IMR-90 (cell line): ENCODE measurements around the gene CHPF2. TPM values are rescaled to one million over a fixed set of nuclear protein-coding genes. Genes with fewer than 3 reads are reported as not detected.

Experiments
- ATAC-seq: fragments of 200-7000 bp; cut with Tn5 transposase; 2 replicates; pipeline ENCODE4 v1.9.1; 2020; ENCODE audit warnings: low read depth, mild to moderate bottlenecking, moderate library complexity
- BruUV-seq: library from RNA; stranded (reverse); fragments of 400-500 nt; replicated peaks from 2 replicates; lab custom pipeline; 2021; lab: Mats Ljungman, UMichigan
- CTCF ChIA-PET: fragments of 300-600 bp; formaldehyde crosslinking; extraction: SDS; loops from one replicate; lab custom pipeline; 2021; ENCODE audit warnings: antibody characterized with exemption; lab: Yijun Ruan, JAX
- POLR2A ChIA-PET: fragments of 300-600 bp; sonication (Branson Sonifier 250); formaldehyde crosslinking; loops from one replicate; lab custom pipeline; 2022; ENCODE audit warnings: antibody characterized with exemption; ENCODE audit not compliant: unreplicated experiment; lab: Charles Lee
- DNase-seq: peaks from one replicate; pipeline ENCODE4 v3.0.0; 2013
- H2AFZ ChIP-seq: replicated peaks from 2 replicates; pipeline ENCODE3; 2013; ENCODE audit warnings: low read length, mild to moderate bottlenecking; ENCODE audit not compliant: poor library complexity
- H2AK5ac ChIP-seq: 2 replicates; pipeline ENCODE4 v1.6.1; 2013; ENCODE audit warnings: low read depth, low read length, inconsistent platforms
- H2AK9ac ChIP-seq: replicated peaks from 2 replicates; pipeline ENCODE3; 2013; ENCODE audit warnings: mild to moderate bottlenecking, low read depth, low read length, moderate library complexity; ENCODE audit not compliant: poor library complexity
- H2BK120ac ChIP-seq: 2 replicates; pipeline ENCODE4 v1.6.1; 2013; ENCODE audit warnings: low read depth, low read length, inconsistent platforms
- H2BK15ac ChIP-seq: 3 replicates; pipeline ENCODE4 v1.6.1; 2013; ENCODE audit warnings: low read depth, low read length, inconsistent platforms
- H2BK20ac ChIP-seq: 2 replicates; pipeline ENCODE4 v1.6.1; 2013; ENCODE audit warnings: low read depth, mild to moderate bottlenecking, inconsistent platforms, low read length, moderate library complexity
- H2BK5ac ChIP-seq: 2 replicates; pipeline ENCODE4 v1.6.1; 2013; ENCODE audit warnings: mild to moderate bottlenecking, low read depth, low read length, inconsistent platforms; ENCODE audit not compliant: poor library complexity, severe bottlenecking
- H3K14ac ChIP-seq: replicated peaks from 2 replicates; pipeline ENCODE4 v1.6.1; 2013; ENCODE audit warnings: low read depth, low read length, inconsistent platforms
- H3K18ac ChIP-seq: 2 replicates; pipeline ENCODE4 v1.6.1; 2013; ENCODE audit warnings: low read depth, low read length, control low read depth
- H3K23ac ChIP-seq: 2 replicates; pipeline ENCODE4 v1.6.1; 2013; ENCODE audit warnings: low read depth, low read length, inconsistent platforms
- H3K27ac ChIP-seq: 2 replicates; pipeline ENCODE4 v1.5.1; 2013; ENCODE audit warnings: mild to moderate bottlenecking, control low read depth, low read length; ENCODE audit not compliant: insufficient read depth
- H3K27me3 ChIP-seq: 2 replicates; pipeline ENCODE4 v1.6.1; 2013; ENCODE audit warnings: low read length; ENCODE audit not compliant: control insufficient read depth, insufficient read depth
- H3K36me3 ChIP-seq: 2 replicates; pipeline ENCODE4 v1.6.1; 2013; ENCODE audit warnings: low read length, mixed read lengths; ENCODE audit not compliant: control insufficient read depth, insufficient read depth
- H3K4ac ChIP-seq: 2 replicates; pipeline ENCODE4 v1.6.1; 2013; ENCODE audit warnings: low read depth, low read length, inconsistent platforms
- H3K4me1 ChIP-seq: 2 replicates; pipeline ENCODE4 v1.6.1; 2013; ENCODE audit warnings: low read length, mixed read lengths; ENCODE audit not compliant: control insufficient read depth, insufficient read depth
- H3K4me2 ChIP-seq: 2 replicates; pipeline ENCODE4 v1.6.1; 2013; ENCODE audit warnings: low read depth, mild to moderate bottlenecking, control low read depth, low read length, moderate library complexity
- H3K4me3 ChIP-seq: 2 replicates; pipeline ENCODE4 v1.5.1; 2013; ENCODE audit warnings: low read depth, mild to moderate bottlenecking, control low read depth, low read length, moderate library complexity; ENCODE audit not compliant: insufficient read depth
- H3K56ac ChIP-seq: 2 replicates; pipeline ENCODE4 v1.6.1; 2013; ENCODE audit warnings: low read length, inconsistent platforms; ENCODE audit not compliant: insufficient read depth; ENCODE audit errors: extremely low read depth
- H3K79me1 ChIP-seq, 2 experiments: 2 replicates each; pipeline ENCODE4 v1.6.1; 2013; ENCODE audit warnings: low read length in 2 of 2, inconsistent platforms in 1 of 2, low read depth in 1 of 2
- H3K9ac ChIP-seq: 2 replicates; pipeline ENCODE4 v1.6.1; 2013; ENCODE audit warnings: low read depth, low read length, control low read depth
- H3K9me1 ChIP-seq: 2 replicates; pipeline ENCODE4 v1.6.1; 2013; ENCODE audit warnings: low read length, inconsistent platforms; ENCODE audit not compliant: insufficient read depth
- H3K9me3 ChIP-seq: 2 replicates; pipeline ENCODE4 v1.6.1; 2013; ENCODE audit warnings: low read length; ENCODE audit not compliant: control insufficient read depth, insufficient read depth
- H4K20me1 ChIP-seq: 2 replicates; pipeline ENCODE4 v1.6.1; 2013; ENCODE audit warnings: low read length, inconsistent platforms; ENCODE audit not compliant: insufficient read depth
- H4K5ac ChIP-seq: 2 replicates; pipeline ENCODE4 v1.6.1; 2013; ENCODE audit warnings: mild to moderate bottlenecking, low read depth, low read length, control low read depth
- H4K8ac ChIP-seq, 2 experiments: 2 replicates each; pipeline ENCODE4 v1.6.1; 2013; ENCODE audit warnings: low read depth in 2 of 2, low read length in 2 of 2, control low read depth in 1 of 2, inconsistent platforms in 1 of 2
- H4K91ac ChIP-seq: 2 replicates; pipeline ENCODE4 v1.6.1; 2013; ENCODE audit warnings: low read depth, low read length, inconsistent platforms; ENCODE audit not compliant: insufficient read depth
- BHLHE40 ChIP-seq: fragments of 150-350 bp; IDR thresholded peaks from 2 replicates; pipeline ENCODE4 v1.6.1; 2016; ENCODE audit warnings: mild to moderate bottlenecking, low read depth, low read length
- CHD1 ChIP-seq: IDR thresholded peaks from 2 replicates; pipeline ENCODE4 v1.6.1; 2012; ENCODE audit warnings: low read depth, low read length, improper control_type of control experiment
- CTCF ChIP-seq: conservative IDR thresholded peaks from 2 replicates; pipeline ENCODE4 v1.5.1; 2012; ENCODE audit warnings: mild to moderate bottlenecking, low read depth, low read length, improper control_type of control experiment
- ELK1 ChIP-seq: fragments of 150-350 bp; IDR thresholded peaks from 2 replicates; pipeline ENCODE4 v1.6.1; 2016; ENCODE audit warnings: low read depth, mild to moderate bottlenecking, low read length, moderate library complexity, borderline replicate concordance
- MAFK ChIP-seq: IDR thresholded peaks from 2 replicates; pipeline ENCODE4 v1.6.1; 2012; ENCODE audit warnings: low read depth, low read length, improper control_type of control experiment
- MAZ ChIP-seq: IDR thresholded peaks from 2 replicates; pipeline ENCODE4 v1.6.1; 2012; ENCODE audit warnings: low read depth, mild to moderate bottlenecking, low read length, improper control_type of control experiment, moderate library complexity, borderline replicate concordance
- MXI1 ChIP-seq: IDR thresholded peaks from 2 replicates; pipeline ENCODE4 v1.6.1; 2012; ENCODE audit warnings: low read depth, mild to moderate bottlenecking, low read length, moderate library complexity, borderline replicate concordance
- POLR2A ChIP-seq: IDR thresholded peaks from 2 replicates; pipeline ENCODE4 v1.6.1; 2012; ENCODE audit warnings: mild to moderate bottlenecking, low read depth, low read length
- RAD21 ChIP-seq: IDR thresholded peaks from 2 replicates; pipeline ENCODE4 v1.6.1; 2012; ENCODE audit warnings: low read length, improper control_type of control experiment
- RCOR1 ChIP-seq: IDR thresholded peaks from 2 replicates; pipeline ENCODE4 v1.6.1; 2012; ENCODE audit warnings: mild to moderate bottlenecking, low read length, improper control_type of control experiment; ENCODE audit not compliant: insufficient replicate concordance
- RFX5 ChIP-seq: IDR thresholded peaks from 2 replicates; pipeline ENCODE4 v1.8.0; 2012; ENCODE audit warnings: low read depth, mild to moderate bottlenecking, low read length, moderate library complexity
- SMC3 ChIP-seq: fragments of 150-350 bp; IDR thresholded peaks from 2 replicates; pipeline ENCODE4 v1.6.1; 2016; ENCODE audit warnings: low read depth, mild to moderate bottlenecking, antibody characterized with exemption, low read length, moderate library complexity
- USF2 ChIP-seq: fragments of 150-350 bp; IDR thresholded peaks from 2 replicates; pipeline ENCODE4 v1.6.1; 2017; ENCODE audit warnings: mild to moderate bottlenecking, antibody characterized with exemption, low read length, low read depth
- WGBS, 2 experiments: methylation state at CpG; one replicate each; pipeline versions ENCODE4 v1.1.5 to v1.1.7; 2013; ENCODE audit warnings: missing lambda C conversion rate in 2 of 2; ENCODE audit not compliant: insufficient read length in 1 of 2; ENCODE audit errors: extremely low coverage in 2 of 2; 5-methylcytosine and 5-hydroxymethylcytosine counted together
- dilution Hi-C: fragments of 300-500 bp; cut with HindIII; formaldehyde crosslinking; loops from one replicate; pipeline ENCODE4 v1.14.3; 2018; ENCODE audit warnings: low sequenced_read_pairs; ENCODE audit not compliant: unreplicated experiment
- in situ Hi-C: fragments of 300-500 bp; cut with MboI; formaldehyde crosslinking; loops from 3 replicates; pipeline ENCODE4 v1.14.3; 2019; ENCODE audit warnings: low sequenced_read_pairs, inconsistent platforms, mixed read lengths
- intact Hi-C: fragments of 100-400 bp; cut with micrococcal nuclease; formaldehyde crosslinking; loops from 2 replicates; pipeline ENCODE4 v1.10.0; 2022
- polyA plus RNA-seq, 3 experiments: library from polyadenylated mRNA; depleted of rRNA; stranded (reverse); fragments of >200 nt; gene quantifications; 2 replicates each; pipeline ENCODE4 v1.2.3, GENCODE V29; 2012; ENCODE audit warnings: low replicate concordance in 1 of 3
- total RNA-seq: library from RNA; depleted of rRNA; stranded (reverse); fragments of >200 nt; gene quantifications from 2 replicates; pipeline ENCODE4 v1.2.3, GENCODE V29; 2012

CHPF2 gene
- total and polyA plus RNA-seq, 2 of the 4 experiments (the other 2 are of a cell fraction): 26.2 to 77.0 TPM

- in situ Hi-C loops (no loop called here), intact Hi-C loops (loop anchor here (1.0 kb wide), 1 partner anchor 56 kb away; no protein-coding TSS in a partner anchor), dilution Hi-C loops (no loop called here)
- 0% methylated on average over 1 of the region's 29 CpGs; no CpG with 5 or more reads in 1 of the 2 experiments for WGBS, 2 experiments
- Histone ChIP-seq H3K27me3 (no peaks in the 10 kb centered on the region), H2BK15ac (peak overlapping the region; percentile 79; the same call in 2 of the 3 replicates), H3K23ac (peak overlapping the region; percentile 99), H2AK5ac (peak overlapping the region; percentile 87), H3K36me3 (0 out of 2 replicates have a peak, but pooled peaks cover 3% of the 10 kb centered on the region), H2BK20ac (no peak overlapping the region; the same call in 1 of the 2 replicates), H3K56ac (peak overlapping the region; percentile 63; the same call in 1 of the 2 replicates), H2AK9ac (peak overlapping the region; percentile 95), H3K27ac (peak overlapping the region; percentile 88), H2AFZ (peak overlapping the region; percentile 99), H4K8ac (peak overlapping the region; percentile 46 to 88; a peak in 3 of 4 replicates), H3K4ac (peak overlapping the region; percentile 94), H3K79me1 (peaks cover 12 to 75% of the 10 kb centered on the region in 2 experiments), H3K4me2 (peak overlapping the region; percentile 96), H4K91ac (peak overlapping the region; percentile 95), H4K5ac (peak overlapping the region; percentile 70; the same call in 1 of the 2 replicates), H2BK120ac (peak overlapping the region; percentile 90; the same call in 1 of the 2 replicates), H3K4me3 (peak overlapping the region; percentile 56), H3K14ac (peak overlapping the region; percentile 98), H3K18ac (peak overlapping the region; percentile 63), H3K4me1 (peaks cover 43% of the 10 kb centered on the region), H3K9me3 (no peaks in the 10 kb centered on the region), H4K20me1 (peaks cover 15% of the 10 kb centered on the region), H2BK5ac (peak overlapping the region; percentile 69), H3K9ac (peak overlapping the region; percentile 92), H3K9me1 (peaks cover 14% of the 10 kb centered on the region)
- ATAC-seq (peak; percentile 2; the same call in 1 of the 2 replicates), DNase-seq (no peak)
- CTCF ChIA-PET: interaction anchor here (1.8 kb wide), 1 partner anchor 63 kb away, joined by 4 read pairs; no protein-coding TSS in a partner anchor
- BruUV-seq: no TSS peak
- POLR2A ChIA-PET: interaction anchor here (1.1 kb wide), 1 partner anchor 21 kb away, joined by 4 read pairs; the partner anchor contains the start of gene ABCF2
- TF ChIP-seq MAFK: no peak
- peak; percentile 31; the same call in 1 of the 2 replicates for TF ChIP-seq MXI1
- TF ChIP-seq CTCF: no peak
- TF ChIP-seq POLR2A: no peak
- TF ChIP-seq MAZ: no peak
- no peak for TF ChIP-seq SMC3
- TF ChIP-seq BHLHE40: peak; percentile 40; the same call in 1 of the 2 replicates
- TF ChIP-seq RAD21: no peak
- TF ChIP-seq USF2: peak; percentile 51; the same call in 1 of the 2 replicates
- TF ChIP-seq CHD1: no peak
- TF ChIP-seq RCOR1: no peak
- no peak for TF ChIP-seq RFX5
- no peak for TF ChIP-seq ELK1
Observed at GRCh38 chr7:151247611-151248345, 15.5 kb downstream of the CHPF2 start.
